HL-60 (cell line): ENCODE results near the gene SDK1.

Source experiments
- CTCF ChIP-seq: IDR thresholded peaks from one replicate; pipeline ENCODE4 v1.5.1; 2011; ENCODE audit warnings: low read length, control low read depth, inconsistent platforms; ENCODE audit not compliant: insufficient read depth
- POLR2AphosphoS5 ChIP-seq: IDR thresholded peaks from 2 replicates; pipeline ENCODE4 v1.6.1; 2012; ENCODE audit warnings: low read depth

GRCh38 chr7:3688842-3689241 is 387.8 kb downstream of the SDK1 start:
- TF ChIP-seq CTCF (no peak), POLR2AphosphoS5 (no peak)
